ENCODE results near the gene WDTC1. TPM values are rescaled to one million over a fixed set of nuclear protein-coding genes. Genes with fewer than 3 reads are reported as not detected.
A peak's percentile ranks its signal among the peaks of the same experiment; 100 is the strongest.

Gene WDTC1
- total RNA-seq, 1 experiment from 2014 or later = 19.0 TPM

DNA sequence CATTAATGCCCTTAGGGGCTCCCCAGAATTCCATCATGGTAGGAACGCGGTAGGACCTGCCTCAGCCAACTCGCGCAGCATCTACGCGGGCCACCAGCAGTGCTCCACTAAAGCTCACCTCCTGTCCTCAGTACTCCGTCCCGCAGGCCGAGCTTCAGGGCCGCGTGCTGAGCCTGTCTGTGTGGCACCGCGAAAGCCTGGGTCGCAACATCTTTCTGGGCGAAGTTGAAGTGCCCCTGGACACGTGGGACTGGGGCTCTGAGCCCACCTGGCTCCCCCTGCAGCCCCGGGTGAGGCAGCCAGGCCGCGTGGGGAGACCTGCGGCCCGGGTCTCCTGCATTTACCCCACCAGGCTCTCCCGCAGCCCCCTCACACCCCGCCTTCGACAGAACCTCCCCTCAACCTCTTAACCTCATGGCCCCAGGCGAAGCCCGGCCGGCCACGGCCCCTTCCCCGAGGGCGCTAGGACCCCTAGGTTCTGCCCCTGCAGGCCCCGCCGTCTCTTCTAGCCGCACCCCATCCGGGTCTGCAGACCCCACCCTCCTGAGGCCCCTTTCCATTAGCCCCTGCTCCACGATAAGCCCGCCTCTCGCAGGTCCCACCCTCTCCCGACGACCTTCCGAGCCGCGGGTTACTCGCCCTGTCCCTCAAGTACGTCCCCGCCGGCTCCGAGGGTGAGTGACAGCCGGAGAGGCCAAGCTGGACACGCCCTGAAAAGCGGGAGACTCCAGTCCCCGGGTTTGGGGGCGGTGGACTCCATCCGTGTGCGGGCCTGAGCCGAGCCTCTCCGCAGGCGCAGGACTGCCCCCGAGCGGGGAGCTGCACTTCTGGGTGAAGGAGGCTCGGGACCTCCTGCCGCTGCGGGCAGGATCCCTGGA, 116.5 kb downstream of the WDTC1 start:
- WGBS (ENCODE audit: extremely low coverage, insufficient read length, low lambda C conversion rate) = no CpG with 5 or more reads among the region's 62 CpGs
- H3K79me2 ChIP-seq (ENCODE audit: insufficient read depth, low read length) = no peaks in the 10 kb centered on the region; the same call in 1 of the 2 replicates
- H3K79me1 ChIP-seq (ENCODE audit: insufficient read depth, low read depth, low read length, poor library complexity, severe bottlenecking) = no peaks in the 10 kb centered on the region
- H3K4me2 ChIP-seq (ENCODE audit: insufficient read depth, insufficient read length, low read length) = peak overlapping the region; percentile 71
- H3K23me2 ChIP-seq (ENCODE audit: insufficient read length, low read depth, low read length, poor library complexity, severe bottlenecking) = peaks cover 21% of the 10 kb centered on the region
- no peaks in the 10 kb centered on the region for H3K4me1 ChIP-seq (ENCODE audit: insufficient read depth, low read length)
- no peak overlapping the region for H2BK120ac ChIP-seq (ENCODE audit: low read depth, low read length, poor library complexity, severe bottlenecking)
- H3T11ph ChIP-seq (ENCODE audit: low read length) = no peak overlapping the region
- H3K4me3 Mint-ChIP-seq = peak overlapping the region; percentile 70 to 84
- peak; percentile 99 for DNase-seq
- peak overlapping the region; percentile 4 for H3K9ac ChIP-seq (ENCODE audit: extremely low read depth, insufficient read length, low read length)
- no peak overlapping the region for H3K14ac ChIP-seq (ENCODE audit: insufficient read depth, low read length)
- no peak overlapping the region for H2BK5ac ChIP-seq (ENCODE audit: insufficient read length, low read length)
- H4K20me1 ChIP-seq (ENCODE audit: control insufficient read depth, insufficient read depth, insufficient read length) = peaks cover 4% of the 10 kb centered on the region
- peak overlapping the region; percentile 4 for H3K18ac ChIP-seq (ENCODE audit: insufficient read length, low read depth, low read length)
- H3K27me3 Mint-ChIP-seq (ENCODE audit: low read depth) = peaks cover 23% of the 10 kb centered on the region
- no peak overlapping the region for H2BK12ac ChIP-seq (ENCODE audit: insufficient read length, low read depth, low read length)
- H2BK20ac ChIP-seq (ENCODE audit: low read depth, low read length, poor library complexity, severe bottlenecking) = no peak overlapping the region
- no peak overlapping the region for H3K56ac ChIP-seq (ENCODE audit: insufficient read length, low read depth, low read length)
- peaks cover 4 to 18% (median 12%) of the 10 kb centered on the region in 3 experiments; a peak in 5 of 7 replicates for H3K36me3 Mint-ChIP-seq (ENCODE audit: insufficient read depth in 1 of 3, low read depth in 3 of 3)
- H3K27me3 ChIP-seq (ENCODE audit: insufficient read depth, low read length) = no peaks in the 10 kb centered on the region
- H4K5ac ChIP-seq (ENCODE audit: insufficient read length, low read depth, low read length) = no peak overlapping the region
- no peak overlapping the region for H2BK15ac ChIP-seq (ENCODE audit: low read depth, low read length)
- H3K27ac Mint-ChIP-seq = no peak overlapping the region
- H3K23ac ChIP-seq (ENCODE audit: insufficient read length, low read depth, low read length) = no peak overlapping the region
- H2AK5ac ChIP-seq (ENCODE audit: insufficient read length, low read length) = no peak overlapping the region
- TF ChIP-seq, protein P1, sequence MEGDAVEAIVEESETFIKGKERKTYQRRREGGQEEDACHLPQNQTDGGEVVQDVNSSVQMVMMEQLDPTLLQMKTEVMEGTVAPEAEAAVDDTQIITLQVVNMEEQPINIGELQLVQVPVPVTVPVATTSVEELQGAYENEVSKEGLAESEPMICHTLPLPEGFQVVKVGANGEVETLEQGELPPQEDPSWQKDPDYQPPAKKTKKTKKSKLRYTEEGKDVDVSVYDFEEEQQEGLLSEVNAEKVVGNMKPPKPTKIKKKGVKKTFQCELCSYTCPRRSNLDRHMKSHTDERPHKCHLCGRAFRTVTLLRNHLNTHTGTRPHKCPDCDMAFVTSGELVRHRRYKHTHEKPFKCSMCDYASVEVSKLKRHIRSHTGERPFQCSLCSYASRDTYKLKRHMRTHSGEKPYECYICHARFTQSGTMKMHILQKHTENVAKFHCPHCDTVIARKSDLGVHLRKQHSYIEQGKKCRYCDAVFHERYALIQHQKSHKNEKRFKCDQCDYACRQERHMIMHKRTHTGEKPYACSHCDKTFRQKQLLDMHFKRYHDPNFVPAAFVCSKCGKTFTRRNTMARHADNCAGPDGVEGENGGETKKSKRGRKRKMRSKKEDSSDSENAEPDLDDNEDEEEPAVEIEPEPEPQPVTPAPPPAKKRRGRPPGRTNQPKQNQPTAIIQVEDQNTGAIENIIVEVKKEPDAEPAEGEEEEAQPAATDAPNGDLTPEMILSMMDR (conservative IDR thresholded peaks at IDR 0.05) = peak; percentile 36; the same call in 2 of the 3 replicates
- no peak overlapping the region for H4K8ac ChIP-seq (replicated peaks; ENCODE audit: insufficient read length, low read depth, low read length)
- H3K9me3 ChIP-seq (ENCODE audit: control insufficient read depth, low read depth, low read length) = no peaks in the 10 kb centered on the region
- H3K9me3 Mint-ChIP-seq = no peaks in the 10 kb centered on the region
- peaks cover 14 to 20% of the 10 kb centered on the region in 2 experiments for H3K4me1 Mint-ChIP-seq
- H3K27ac ChIP-seq (ENCODE audit: insufficient read length, low read depth, low read length) = no peak overlapping the region
- H2AFZ ChIP-seq (ENCODE audit: low read length) = no peak overlapping the region
- H3K4ac ChIP-seq (ENCODE audit: low read depth, low read length) = no peak overlapping the region
- H4K91ac ChIP-seq (ENCODE audit: insufficient read length, low read depth, low read length) = no peak overlapping the region
